ENCODE measurements around the gene TLR9.

The TLR9 gene

DNA sequence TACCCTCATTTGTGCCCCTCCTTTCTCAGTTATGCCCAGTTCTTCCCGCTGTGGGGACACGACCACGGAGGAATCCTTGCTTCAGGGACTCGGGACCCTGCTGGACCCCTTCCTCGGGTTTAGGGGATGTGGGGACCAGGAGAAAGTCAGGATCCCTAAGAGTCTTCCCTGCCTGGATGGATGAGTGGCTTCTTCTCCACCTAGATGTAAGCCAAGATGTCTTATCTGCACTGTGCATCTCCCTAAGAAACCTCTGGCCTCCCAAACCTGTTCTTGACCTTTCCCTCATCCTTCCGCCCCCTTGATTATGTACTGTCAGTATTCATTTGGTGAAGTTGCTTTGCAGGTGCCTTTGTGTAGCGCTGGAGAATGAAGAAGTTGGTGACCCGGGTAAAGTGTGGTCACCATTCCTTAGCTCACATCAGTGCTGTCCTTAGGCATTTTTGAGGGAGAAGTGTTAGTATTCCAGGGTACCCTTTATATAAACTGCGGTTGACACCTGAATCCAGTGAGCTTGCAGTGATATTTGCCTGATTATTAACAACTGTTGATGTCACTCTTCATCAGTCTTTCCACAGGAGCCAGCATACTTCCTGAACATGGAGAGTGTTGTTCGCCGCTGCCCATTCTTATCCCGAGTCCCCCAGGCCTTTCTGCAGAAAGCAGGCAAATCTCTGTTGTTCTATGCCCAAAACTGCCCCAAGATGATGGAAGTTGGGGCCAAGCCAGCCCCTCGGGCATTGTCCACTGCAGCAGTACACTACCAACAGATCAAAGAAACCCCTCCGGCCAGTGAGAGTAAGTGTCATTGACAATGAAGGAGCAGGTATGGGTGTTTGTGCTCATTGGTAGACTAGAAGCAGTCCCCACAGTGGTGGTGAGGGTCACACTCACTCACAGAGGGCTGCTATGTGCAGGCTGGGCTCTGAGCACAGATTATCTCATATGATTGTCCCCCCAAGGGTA lies 26.5 kb downstream of the TLR9 start:
- no peaks in the 10 kb centered on the region for H3K27me3 ChIP-seq (ENCODE audit: insufficient read depth, poor library complexity, severe bottlenecking)
- peak overlapping the region; percentile 11 for H3K27ac ChIP-seq (ENCODE audit: poor library complexity, severe bottlenecking)
- peak overlapping the region; percentile 90 for H3K4me3 ChIP-seq (ENCODE audit: severe bottlenecking)
- DNase-seq (ENCODE audit: low spot score) (no peak), ATAC-seq (ENCODE audit: low read depth) (no peak)
- H3K36me3 ChIP-seq (ENCODE audit: low read depth): peaks cover 49% of the 10 kb centered on the region
- peaks cover 7% of the 10 kb centered on the region for H3K4me1 ChIP-seq (ENCODE audit: insufficient read depth, poor library complexity, severe bottlenecking)
- TF ChIP-seq CTCF (IDR thresholded peaks at IDR 0.05; ENCODE audit: poor library complexity, severe bottlenecking): no peak
- H3K9me3 ChIP-seq (ENCODE audit: severe bottlenecking): no peaks in the 10 kb centered on the region

GRCh38 chr3:52197842-52198625 lies 27.4 kb downstream of the TLR9 start, which contains the start of gene ALAS1:
Gene ALAS1, plus strand, starts transcription at chr3:52198160. Its CDS starts 1,082 bp downstream, at chr3:52199242.
- peaks cover 40% of the 10 kb centered on the region for H3K36me3 ChIP-seq (ENCODE audit: low read depth)
- peak; percentile 85 for DNase-seq (ENCODE audit: low spot score)
- TF ChIP-seq CTCF (IDR thresholded peaks at IDR 0.05; ENCODE audit: poor library complexity, severe bottlenecking): no peak
- H3K27me3 ChIP-seq (ENCODE audit: insufficient read depth, poor library complexity, severe bottlenecking): no peaks in the 10 kb centered on the region
- peak; percentile 75 for ATAC-seq (ENCODE audit: low read depth)
- H3K27ac ChIP-seq (ENCODE audit: poor library complexity, severe bottlenecking): peak within 1 kb of the TSS; percentile 11
- H3K4me3 ChIP-seq (ENCODE audit: severe bottlenecking): peak within 1 kb of the TSS; percentile 90
- H3K9me3 ChIP-seq (ENCODE audit: severe bottlenecking): no peaks in the 10 kb centered on the region
- H3K4me1 ChIP-seq (ENCODE audit: insufficient read depth, poor library complexity, severe bottlenecking): peaks cover 11% of the 10 kb centered on the region

DNA sequence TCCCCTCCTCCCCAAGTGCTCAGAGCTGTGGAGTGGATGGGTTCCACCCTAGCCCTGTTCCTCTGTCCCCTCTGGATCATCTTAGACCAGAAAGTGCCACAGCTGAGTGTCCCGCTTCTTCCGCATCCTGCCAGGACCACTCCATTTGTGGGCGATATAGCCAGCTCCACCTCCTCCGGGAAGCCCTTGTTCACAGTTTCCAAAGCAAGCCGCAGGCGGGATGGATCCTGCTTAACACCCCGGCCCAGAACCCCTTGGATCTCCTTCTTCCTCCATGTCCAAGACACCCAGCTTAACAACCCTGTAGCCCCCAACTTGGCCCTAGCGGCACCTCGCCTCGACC lies 28.0 kb downstream of the TLR9 start:
- no peak for ATAC-seq (ENCODE audit: low read depth)
- Histone ChIP-seq H3K27me3 (ENCODE audit: insufficient read depth, poor library complexity, severe bottlenecking) (no peaks in the 10 kb centered on the region), H3K4me3 (ENCODE audit: severe bottlenecking) (peak overlapping the region; percentile 90), H3K9me3 (ENCODE audit: severe bottlenecking) (no peaks in the 10 kb centered on the region), H3K27ac (ENCODE audit: poor library complexity, severe bottlenecking) (no peak overlapping the region), H3K4me1 (ENCODE audit: insufficient read depth, poor library complexity, severe bottlenecking) (peaks cover 13% of the 10 kb centered on the region), H3K36me3 (ENCODE audit: low read depth) (peaks cover 34% of the 10 kb centered on the region)
- TF ChIP-seq CTCF (IDR thresholded peaks at IDR 0.05; ENCODE audit: poor library complexity, severe bottlenecking): no peak
- DNase-seq (ENCODE audit: low spot score): no peak

GRCh38 chr3:52196977-52197376 lies 28.5 kb downstream of the TLR9 start:
- TF ChIP-seq CTCF (IDR thresholded peaks at IDR 0.05; ENCODE audit: poor library complexity, severe bottlenecking): no peak
- peaks cover 29% of the 10 kb centered on the region for H3K36me3 ChIP-seq (ENCODE audit: low read depth)
- peaks cover 13% of the 10 kb centered on the region for H3K4me1 ChIP-seq (ENCODE audit: insufficient read depth, poor library complexity, severe bottlenecking)
- ATAC-seq (ENCODE audit: low read depth) (no peak), DNase-seq (ENCODE audit: low spot score) (no peak)
- no peaks in the 10 kb centered on the region for H3K9me3 ChIP-seq (ENCODE audit: severe bottlenecking)
- H3K4me3 ChIP-seq (ENCODE audit: severe bottlenecking): no peak overlapping the region
- H3K27ac ChIP-seq (ENCODE audit: poor library complexity, severe bottlenecking): no peak overlapping the region
- no peaks in the 10 kb centered on the region for H3K27me3 ChIP-seq (ENCODE audit: insufficient read depth, poor library complexity, severe bottlenecking)
